A549 (cell line): ENCODE data around the gene PMVK. TPM values are rescaled to one million over a fixed set of nuclear protein-coding genes. Genes with fewer than 3 reads are reported as not detected.

Source experiments
- ATAC-seq, 2 experiments: fragments of 200-7000 bp in 1 of 2; fragments of >200 bp in 1 of 2; cut with Nextera tagmentation in 1 of 2; cut with Tn5 transposase in 1 of 2; 3 replicates each; pipeline versions ENCODE4 v1.8.0 to v1.9.1; 2018 to 2020; ENCODE audit warnings: mild to moderate bottlenecking in 1 of 2, moderate library complexity in 1 of 2
- CTCF ChIA-PET: fragments of 300-600 bp; sonication (Branson Sonifier 250); formaldehyde crosslinking; extraction: SDS; loops from one replicate; lab custom pipeline; 2021; ENCODE audit warnings: antibody characterized with exemption, inconsistent platforms; lab: Yijun Ruan, JAX
- POLR2A ChIA-PET: fragments of 350-600 bp; formaldehyde crosslinking; extraction: SDS; loops from one replicate; lab custom pipeline; 2021; ENCODE audit warnings: antibody characterized with exemption, inconsistent platforms; lab: Yijun Ruan, JAX
- DNase-seq, 2 experiments: peaks; one replicate each; pipeline versions ENCODE4 v3.0.0 to v3.0.0-alpha.2; 2011 to 2016; ENCODE audit warnings: low read depth in 1 of 2, low spot score in 1 of 2
- FAIRE-seq: peaks from 2 replicates; lab custom pipeline; 2011; peaks lifted over from hg19 to GRCh38; lab: Jason Lieb, UNC
- H3K27ac ChIP-seq, 2 experiments: fragments of >200 bp; sonication (Bioruptor Twin); formaldehyde crosslinking; 3 replicates each; pipeline ENCODE4 v1.5.1; 2016 to 2017
- H3K4me1 ChIP-seq: fragments of >200 bp; sonication (Bioruptor Twin); formaldehyde crosslinking; 3 replicates; pipeline ENCODE4 v1.6.1; 2016
- H3K4me2 ChIP-seq: fragments of >200 bp; sonication (Bioruptor Twin); formaldehyde crosslinking; 3 replicates; pipeline ENCODE4 v1.6.1; 2016
- H3K4me3 ChIP-seq: fragments of >200 bp; sonication (Bioruptor Twin); formaldehyde crosslinking; 3 replicates; pipeline ENCODE4 v1.5.1; 2016
- H3K9me3 ChIP-seq: fragments of >200 bp; sonication (Bioruptor Twin); formaldehyde crosslinking; 3 replicates; pipeline ENCODE4 v1.6.1; 2016
- BCL3 ChIP-seq: fragments of >200 bp; sonication (Bioruptor Twin); formaldehyde crosslinking; IDR thresholded peaks from 3 replicates; pipeline ENCODE4 v1.6.1; 2016
- CBX2 ChIP-seq: fragments of 200-600 bp; sonication (generic); IDR thresholded peaks from 2 replicates; pipeline ENCODE4 v1.6.1; 2016; ENCODE audit warnings: low read depth, mild to moderate bottlenecking, borderline replicate concordance
- CHD4 ChIP-seq: fragments of 200-600 bp; sonication (generic); IDR thresholded peaks from 2 replicates; pipeline ENCODE4 v1.6.1; 2016; ENCODE audit warnings: antibody characterized with exemption, mild to moderate bottlenecking, borderline replicate concordance
- CTCF ChIP-seq: fragments of >200 bp; sonication (Bioruptor Twin); formaldehyde crosslinking; IDR thresholded peaks from 3 replicates; pipeline ENCODE4 v1.5.1; 2016
- ELK1 ChIP-seq: fragments of 150-350 bp; IDR thresholded peaks from 2 replicates; pipeline ENCODE4 v1.6.1; 2014; ENCODE audit warnings: low read depth, mild to moderate bottlenecking, low read length
- EP300 ChIP-seq, 2 experiments: fragments of >200 bp; sonication (Bioruptor Twin); formaldehyde crosslinking; IDR thresholded peaks; 2 replicates in 1 of 2; 3 replicates in 1 of 2; pipeline ENCODE4 v1.6.1; 2016 to 2017
- FOSL2 ChIP-seq, 2 experiments: fragments of 450-650 bp in 1 of 2; fragments of >200 bp in 1 of 2; sonication (Bioruptor Twin) in 1 of 2; formaldehyde crosslinking; IDR thresholded peaks; 2 replicates each; pipeline versions ENCODE4 v1.5.0 to v1.6.1; 2016 to 2020; ENCODE audit warnings: mild to moderate bottlenecking in 1 of 2, moderate library complexity in 1 of 2
- HES2 ChIP-seq: fragments of >200 bp; sonication (Bioruptor Twin); formaldehyde crosslinking; IDR thresholded peaks from 2 replicates; pipeline ENCODE4 v1.6.1; 2016
- HMGXB4 ChIP-seq: fragments of 250-450 bp; sonication (Bioruptor Pico); IDR thresholded peaks from 2 replicates; pipeline ENCODE4 v1.5.0; 2021; ENCODE audit warnings: mild to moderate bottlenecking, moderate library complexity, borderline replicate concordance
- NR3C1 ChIP-seq: fragments of >200 bp; sonication (Bioruptor Twin); formaldehyde crosslinking; IDR thresholded peaks from 3 replicates; pipeline ENCODE4 v1.6.1; 2017
- PBX3 ChIP-seq: IDR thresholded peaks from 2 replicates; pipeline ENCODE4 v1.6.1; 2012
- POLR2AphosphoS2 ChIP-seq: conservative IDR thresholded peaks from 2 replicates; pipeline ENCODE4 v1.6.1; 2012; ENCODE audit warnings: low read length, improper control_type of control experiment, inconsistent platforms
- SREBF2 ChIP-seq: fragments of 450-650 bp; IDR thresholded peaks from 2 replicates; pipeline ENCODE4 v1.6.1; 2014; ENCODE audit warnings: mild to moderate bottlenecking, moderate library complexity
- TP53 ChIP-seq: fragments of 250-450 bp; sonication (Bioruptor Pico); IDR thresholded peaks from 2 replicates; pipeline ENCODE4 v1.5.0; 2021; ENCODE audit warnings: mild to moderate bottlenecking, moderate library complexity
- ZFP36 ChIP-seq: fragments of 450-650 bp; IDR thresholded peaks from 2 replicates; pipeline ENCODE4 v1.6.1; 2014; ENCODE audit warnings: borderline replicate concordance; ENCODE audit not compliant: partially characterized antibody
- ZNF302 ChIP-seq: fragments of 250-450 bp; sonication (Bioruptor Pico); IDR thresholded peaks from 2 replicates; pipeline ENCODE4 v1.9.0; 2021; ENCODE audit warnings: inconsistent platforms, mild to moderate bottlenecking, moderate library complexity
- WGBS: methylation state at CpG from one replicate; pipeline ENCODE4 v1.1.6; 2017; ENCODE audit errors: missing lambda C conversion rate; 5-methylcytosine and 5-hydroxymethylcytosine counted together
- polyA plus RNA-seq, 4 experiments: library from polyadenylated mRNA; depleted of rRNA in 3 of 4; stranded (reverse); fragments of >200 nt; fragmentation: RNase III in 1 of 4; extraction: RNeasy Plus Mini Kit Qiagen cat#74134 plus additional on column Dnase treatment in 1 of 4; gene quantifications; 2 replicates in 3 of 4; 3 replicates in 1 of 4; pipeline ENCODE4 v1.2.3, GENCODE V29; 2011 to 2017

PMVK gene
- polyA plus RNA-seq, 2 of the 4 experiments (the other 2 are of a cell fraction) = 35.7 to 52.0 TPM

GRCh38 chr1:154945962-154946850, 9.7 kb upstream of the PMVK start:
- TF ChIP-seq POLR2AphosphoS2 = no peak
- no peak for TF ChIP-seq FOSL2 (IDR thresholded peaks at IDR 0.05)
- no peak for TF ChIP-seq FOSL2 (CRISPR knock-in tag; IDR thresholded peaks at IDR 0.05)
- ChIA-PET POLR2A (interaction anchor here (1.2 to 1.5 kb wide), 2 partner anchors 10 to 27 kb away, joined by 3 to 4 read pairs; partner anchors contain the start of gene PBXIP1), CTCF (interaction anchor here (1.2 to 1.8 kb wide), 5 partner anchors 8 to 387 kb away, joined by 3 to 7 read pairs (median 6); partner anchors contain the start of gene PMVK)
- Histone ChIP-seq H3K4me1 (no peaks in the 10 kb centered on the region), H3K4me3 (no peak overlapping the region), H3K27ac (no peak overlapping the region), H3K4me2 (no peak overlapping the region), H3K9me3 (no peaks in the 10 kb centered on the region)
- ATAC-seq (no peak), DNase-seq (no peak), FAIRE-seq (no peak)
- whole genome bisulfite sequencing = 82% methylated on average over 13 of the region's 17 CpGs

- DNase-seq = no peak
- ChIA-PET POLR2A (interaction anchor here (0.8 to 1.5 kb wide), 3 partner anchors 9 to 28 kb away, joined by 3 to 4 read pairs (median 4); partner anchors contain the start of genes PBXIP1 and PMVK), CTCF (interaction anchor here (0.9 to 2.5 kb wide), 11 partner anchors 9 to 386 kb away, joined by 3 to 10 read pairs (median 6); partner anchors contain the start of gene PMVK)
- Histone ChIP-seq H3K4me3 (no peak overlapping the region), H3K27ac (no peak overlapping the region), H3K4me2 (no peak overlapping the region), H3K9me3 (no peaks in the 10 kb centered on the region), H3K4me1 (no peaks in the 10 kb centered on the region)
- no peak for ATAC-seq
- TF ChIP-seq HMGXB4 (CRISPR knock-in tag) = no peak
- TF ChIP-seq CBX2 = no peak
- TF ChIP-seq NR3C1 = no peak
- no peak for TF ChIP-seq HES2
- TF ChIP-seq EP300 (IDR thresholded peaks at IDR 0.05) = no peak
- peak; percentile 65 for TF ChIP-seq ZFP36
- no peak for FAIRE-seq
- 67% methylated on average over 15 of the region's 15 CpGs for WGBS
Measured at GRCh38 chr1:154945160-154945961, 8.8 kb upstream of the PMVK start.

- TF ChIP-seq ZNF302 (CRISPR knock-in tag) = no peak
- TF ChIP-seq CTCF = no peak
- TF ChIP-seq CHD4 = no peak
- TF ChIP-seq BCL3 = no peak
- TF ChIP-seq ELK1 = no peak
- no peak for TF ChIP-seq NR3C1
- TF ChIP-seq TP53 (CRISPR knock-in tag) = no peak
- no peak for TF ChIP-seq SREBF2
- no peak for TF ChIP-seq PBX3
- no peak for TF ChIP-seq POLR2AphosphoS2
- FAIRE-seq = no peak
- no peak overlapping the region for H3K4me3 ChIP-seq
- no peak overlapping the region for H3K27ac ChIP-seq
- no peak overlapping the region for H3K4me2 ChIP-seq
- H3K4me1 ChIP-seq = no peaks in the 10 kb centered on the region
- no peak for ATAC-seq
- POLR2A ChIA-PET = interaction anchor here (0.8 to 1.1 kb wide), 2 partner anchors 8 to 26 kb away, joined by 3 to 4 read pairs; partner anchors contain the start of genes PMVK and SHC1
- CTCF ChIA-PET = interaction anchor here (0.7 to 2.5 kb wide), 26 partner anchors 9 to 499 kb away, joined by 3 to 14 read pairs (median 4); no protein-coding TSS in a partner anchor
- no peaks in the 10 kb centered on the region for H3K9me3 ChIP-seq
- WGBS = 55% methylated on average over 9 of the region's 9 CpGs
- no peak for DNase-seq
Measured at GRCh38 chr1:154944401-154945159, 8.1 kb upstream of the PMVK start.
